ENCODE measurements around the gene HOXB7.
A peak's percentile ranks its signal among the peaks of the same experiment; 100 is the strongest.

The HOXB7 gene

DNA sequence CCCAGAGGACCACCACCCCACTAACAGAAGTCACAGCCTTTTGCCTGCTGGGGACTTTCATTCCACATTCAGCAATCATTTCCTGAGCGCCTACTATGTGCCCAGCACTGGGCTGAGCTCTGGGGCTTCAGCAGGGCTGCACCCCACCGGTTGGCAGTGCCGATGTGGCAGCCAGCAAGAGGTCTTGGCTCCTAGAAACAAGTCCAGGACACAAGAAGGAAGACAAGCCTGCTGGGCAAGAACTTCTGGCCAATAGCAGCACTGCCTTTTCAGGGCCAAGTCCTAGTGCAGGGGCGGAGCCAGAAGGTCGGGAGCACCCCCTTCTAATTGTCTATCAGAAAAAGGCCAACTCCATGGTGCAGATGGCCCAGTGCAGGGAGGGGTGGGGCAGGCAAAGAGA is 28.3 kb upstream of the HOXB7 start:
- TF ChIP-seq, protein P1, sequence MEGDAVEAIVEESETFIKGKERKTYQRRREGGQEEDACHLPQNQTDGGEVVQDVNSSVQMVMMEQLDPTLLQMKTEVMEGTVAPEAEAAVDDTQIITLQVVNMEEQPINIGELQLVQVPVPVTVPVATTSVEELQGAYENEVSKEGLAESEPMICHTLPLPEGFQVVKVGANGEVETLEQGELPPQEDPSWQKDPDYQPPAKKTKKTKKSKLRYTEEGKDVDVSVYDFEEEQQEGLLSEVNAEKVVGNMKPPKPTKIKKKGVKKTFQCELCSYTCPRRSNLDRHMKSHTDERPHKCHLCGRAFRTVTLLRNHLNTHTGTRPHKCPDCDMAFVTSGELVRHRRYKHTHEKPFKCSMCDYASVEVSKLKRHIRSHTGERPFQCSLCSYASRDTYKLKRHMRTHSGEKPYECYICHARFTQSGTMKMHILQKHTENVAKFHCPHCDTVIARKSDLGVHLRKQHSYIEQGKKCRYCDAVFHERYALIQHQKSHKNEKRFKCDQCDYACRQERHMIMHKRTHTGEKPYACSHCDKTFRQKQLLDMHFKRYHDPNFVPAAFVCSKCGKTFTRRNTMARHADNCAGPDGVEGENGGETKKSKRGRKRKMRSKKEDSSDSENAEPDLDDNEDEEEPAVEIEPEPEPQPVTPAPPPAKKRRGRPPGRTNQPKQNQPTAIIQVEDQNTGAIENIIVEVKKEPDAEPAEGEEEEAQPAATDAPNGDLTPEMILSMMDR (IDR thresholded peaks at IDR 0.05; ENCODE audit: insufficient read depth, low read length, poor library complexity, severe bottlenecking) = no peak
- no peak overlapping the region for H3K4me3 ChIP-seq (replicated peaks; ENCODE audit: low read depth, low read length)
- no peak for DNase-seq (ENCODE audit: extremely low read depth, insufficient read length)
- no peaks in the 10 kb centered on the region; the same call in none of the 2 replicates for H3K27me3 ChIP-seq (replicated peaks; ENCODE audit: control insufficient read depth, insufficient read depth, low read length)
- H3K36me3 ChIP-seq (ENCODE audit: control insufficient read depth, insufficient read depth, low read length) = no peaks in the 10 kb centered on the region

DNA sequence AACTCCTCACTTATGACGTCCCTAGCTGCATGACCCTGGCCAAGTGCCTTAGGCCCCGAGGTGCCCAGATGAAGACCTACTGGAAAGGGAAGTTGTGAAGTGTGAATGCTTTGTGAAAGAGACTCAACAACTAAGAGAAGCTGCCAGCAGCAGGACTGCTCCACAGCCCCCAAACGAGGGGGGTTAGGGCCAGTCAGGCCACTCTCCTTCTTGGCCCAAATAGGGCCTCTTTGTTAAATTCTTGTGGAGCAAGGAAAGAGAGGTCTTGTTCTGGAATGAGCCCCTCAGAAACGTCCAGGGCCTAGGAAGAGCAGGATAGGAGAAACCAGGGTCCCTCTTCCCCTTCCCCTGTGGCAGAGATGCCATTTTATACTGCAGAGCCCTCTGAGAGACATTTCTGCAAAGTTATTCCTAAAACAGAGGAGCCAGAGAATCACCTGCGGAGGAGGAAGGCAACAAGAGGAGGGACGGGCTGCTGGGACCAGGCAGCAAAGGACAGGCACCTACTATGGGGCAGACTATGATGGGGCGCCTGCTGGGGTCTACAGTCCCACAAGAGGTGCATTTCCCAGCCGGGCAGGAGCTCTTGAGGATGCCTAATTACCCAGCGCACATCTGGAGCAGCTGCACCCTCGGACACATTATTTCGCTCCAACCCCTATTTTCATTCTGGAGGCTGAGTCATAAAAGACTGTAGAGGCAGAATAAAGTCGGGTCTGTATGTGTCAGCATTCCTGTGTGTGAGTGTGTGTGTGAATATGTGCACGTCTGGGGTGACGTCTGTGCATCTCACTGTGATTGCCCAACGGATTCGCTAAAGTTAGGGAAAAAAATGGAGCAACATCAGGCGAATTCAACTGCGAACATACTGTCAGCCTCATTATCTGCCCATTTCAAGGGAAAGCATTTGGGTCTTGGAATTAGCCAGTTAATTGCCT is 26.8 kb upstream of the HOXB7 start:
- no peak for DNase-seq (ENCODE audit: extremely low read depth, insufficient read length)
- no peaks in the 10 kb centered on the region; the same call in none of the 2 replicates for H3K27me3 ChIP-seq (replicated peaks; ENCODE audit: control insufficient read depth, insufficient read depth, low read length)
- H3K36me3 ChIP-seq (ENCODE audit: control insufficient read depth, insufficient read depth, low read length) = no peaks in the 10 kb centered on the region
- TF ChIP-seq, protein P1 (IDR thresholded peaks at IDR 0.05; ENCODE audit: insufficient read depth, low read length, poor library complexity, severe bottlenecking) = no peak
- no peak overlapping the region for H3K4me3 ChIP-seq (replicated peaks; ENCODE audit: low read depth, low read length)

DNA sequence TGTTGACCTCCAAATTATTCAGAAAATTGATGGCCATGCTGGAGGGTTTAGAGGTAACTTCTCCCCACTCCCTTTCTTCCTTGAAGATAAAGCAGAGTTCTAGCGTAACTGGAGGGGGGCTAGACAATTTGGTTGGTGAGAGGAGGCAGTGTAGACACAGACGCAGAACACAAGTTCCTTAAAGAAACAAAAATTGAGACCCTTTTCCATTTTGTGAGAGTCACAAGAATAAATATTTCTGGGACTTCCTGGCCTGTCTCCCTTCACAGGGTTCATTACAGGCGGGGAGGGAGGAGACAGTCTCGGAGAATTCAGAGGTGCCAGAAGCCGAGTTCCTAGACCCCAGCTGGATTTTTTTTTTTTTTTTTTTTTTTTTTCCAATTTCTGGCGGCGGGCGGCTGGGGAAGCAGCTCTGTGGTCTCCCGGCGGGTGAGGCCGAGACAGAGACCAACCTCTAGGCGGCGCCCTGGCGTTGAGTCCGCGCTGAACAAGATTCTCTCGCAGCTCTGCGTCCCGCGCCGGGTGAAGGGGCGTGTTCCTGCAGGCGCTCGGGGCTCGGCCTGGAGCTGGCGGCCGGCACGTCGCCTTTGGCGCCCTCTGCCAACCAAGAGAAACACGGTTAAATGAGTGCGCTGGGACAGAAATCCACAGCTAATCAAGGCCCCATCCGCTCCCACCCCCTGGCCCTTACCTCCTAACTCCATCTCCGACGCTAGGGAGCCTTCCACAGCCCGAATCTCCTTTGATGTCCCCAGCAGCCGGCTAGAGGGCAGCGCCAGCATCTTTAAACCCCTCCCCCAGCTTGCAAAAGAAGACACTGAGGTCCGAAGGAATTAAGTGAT is 25.6 kb upstream of the HOXB7 start:
- H3K27me3 ChIP-seq (replicated peaks; ENCODE audit: control insufficient read depth, insufficient read depth, low read length) = no peaks in the 10 kb centered on the region; the same call in none of the 2 replicates
- peak; percentile 69 for DNase-seq (ENCODE audit: extremely low read depth, insufficient read length)
- TF ChIP-seq, protein P1 (IDR thresholded peaks at IDR 0.05; ENCODE audit: insufficient read depth, low read length, poor library complexity, severe bottlenecking) = peak; percentile 94

DNA sequence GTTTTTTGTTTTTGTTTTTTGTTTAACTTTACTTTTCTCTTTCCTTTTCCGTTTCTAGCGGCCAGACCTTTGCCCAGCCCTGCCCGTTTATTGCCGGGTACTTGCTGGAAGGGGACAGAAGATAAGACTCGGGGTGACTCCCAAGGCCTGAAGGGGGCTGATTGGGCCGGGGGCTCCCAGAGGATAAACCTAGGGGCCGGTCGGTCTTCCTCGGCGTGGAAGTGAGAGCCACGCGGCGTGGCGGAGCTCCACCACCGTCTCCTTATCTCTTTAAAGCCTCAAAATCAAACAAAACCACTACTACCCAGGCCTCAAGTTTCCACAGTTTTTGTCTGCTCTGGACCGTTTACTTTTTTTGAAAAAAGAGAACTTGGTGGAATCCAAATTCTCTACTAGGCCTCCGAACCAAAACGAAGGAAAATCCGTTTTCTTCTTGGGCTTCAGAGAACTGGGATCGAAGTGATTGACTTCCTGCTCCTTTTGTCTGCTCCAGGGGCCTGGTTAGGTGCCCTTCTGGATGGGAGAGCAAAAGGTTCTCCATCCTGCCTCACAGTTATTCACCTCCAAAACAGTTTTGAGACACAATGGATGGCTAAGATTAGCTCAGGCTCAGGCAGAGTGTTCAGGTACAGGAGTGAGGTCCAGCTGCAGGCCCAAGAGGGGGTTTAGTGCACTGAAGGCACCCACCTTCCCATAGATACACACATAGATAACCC is 23.8 kb upstream of the HOXB7 start:
- no peak for DNase-seq (ENCODE audit: extremely low read depth, insufficient read length)
- Histone ChIP-seq H3K27me3 (replicated peaks; ENCODE audit: control insufficient read depth, insufficient read depth, low read length) (no peaks in the 10 kb centered on the region; the same call in none of the 2 replicates), H3K4me3 (replicated peaks; ENCODE audit: low read depth, low read length) (no peak overlapping the region), H3K36me3 (ENCODE audit: control insufficient read depth, insufficient read depth, low read length) (no peaks in the 10 kb centered on the region)
- TF ChIP-seq, protein P1 (IDR thresholded peaks at IDR 0.05; ENCODE audit: insufficient read depth, low read length, poor library complexity, severe bottlenecking) = no peak

More for the DNA sequence above, 25.6 kb upstream of the HOXB7 start:
- no peak overlapping the region for H3K4me3 ChIP-seq (replicated peaks; ENCODE audit: low read depth, low read length)
- H3K36me3 ChIP-seq (ENCODE audit: control insufficient read depth, insufficient read depth, low read length) = no peaks in the 10 kb centered on the region

DNA sequence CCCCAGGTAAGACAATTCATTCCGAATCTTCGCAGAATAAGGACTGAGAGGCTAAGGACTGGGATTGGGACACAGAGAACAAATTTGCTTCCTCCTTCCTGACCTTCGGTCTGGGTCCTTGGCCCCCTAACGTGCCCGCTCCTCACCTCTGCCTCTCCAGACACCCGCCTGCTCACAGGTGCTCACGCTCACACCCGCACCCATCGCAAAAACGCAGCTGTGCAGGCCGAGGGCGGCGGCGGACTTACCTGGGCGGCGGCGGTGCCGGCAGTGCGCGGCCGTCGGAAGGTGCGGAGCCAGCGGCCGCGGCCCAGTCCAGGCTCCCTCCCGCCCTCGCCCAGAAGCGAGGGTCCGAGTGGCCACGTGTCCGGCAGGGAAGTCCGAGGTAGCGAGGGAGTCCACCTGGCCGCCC is 22.5 kb upstream of the HOXB7 start:
- no peak for DNase-seq (ENCODE audit: extremely low read depth, insufficient read length)
- Histone ChIP-seq H3K27me3 (replicated peaks; ENCODE audit: control insufficient read depth, insufficient read depth, low read length) (peaks cover 2% of the 10 kb centered on the region), H3K36me3 (ENCODE audit: control insufficient read depth, insufficient read depth, low read length) (no peaks in the 10 kb centered on the region), H3K4me3 (replicated peaks; ENCODE audit: low read depth, low read length) (no peak overlapping the region)
- TF ChIP-seq, protein P1 (IDR thresholded peaks at IDR 0.05; ENCODE audit: insufficient read depth, low read length, poor library complexity, severe bottlenecking) = no peak

Data from GM06990 (cell line).